G401.6 (cell line): ENCODE measurements around the gene ABTB2.

Experiments used
- FAIRE-seq: peaks from 2 replicates; lab custom pipeline; 2012; peaks lifted over from hg19 to GRCh38; lab: Jason Lieb, UNC

The ABTB2 gene

DNA sequence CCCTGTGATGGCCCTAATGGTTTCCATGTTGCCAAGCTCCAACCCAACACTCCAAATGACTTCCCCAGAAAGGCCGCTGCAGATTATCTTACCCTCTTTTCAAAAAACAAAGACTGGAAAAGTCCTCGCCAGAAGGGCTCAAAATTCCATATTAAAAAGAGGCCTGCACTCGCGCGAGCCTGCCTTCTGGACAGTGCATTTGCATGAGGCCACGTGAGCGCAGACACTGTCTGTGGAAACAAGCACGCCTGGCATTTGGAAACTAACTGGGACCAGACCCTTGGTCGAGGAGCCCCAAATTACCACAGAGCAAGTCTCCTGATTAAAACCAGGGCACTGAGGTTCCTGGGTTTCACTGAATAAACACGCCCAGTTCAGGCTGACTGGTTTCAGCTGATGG is 42.9 kb downstream of the ABTB2 start:
- no peak for FAIRE-seq

DNA sequence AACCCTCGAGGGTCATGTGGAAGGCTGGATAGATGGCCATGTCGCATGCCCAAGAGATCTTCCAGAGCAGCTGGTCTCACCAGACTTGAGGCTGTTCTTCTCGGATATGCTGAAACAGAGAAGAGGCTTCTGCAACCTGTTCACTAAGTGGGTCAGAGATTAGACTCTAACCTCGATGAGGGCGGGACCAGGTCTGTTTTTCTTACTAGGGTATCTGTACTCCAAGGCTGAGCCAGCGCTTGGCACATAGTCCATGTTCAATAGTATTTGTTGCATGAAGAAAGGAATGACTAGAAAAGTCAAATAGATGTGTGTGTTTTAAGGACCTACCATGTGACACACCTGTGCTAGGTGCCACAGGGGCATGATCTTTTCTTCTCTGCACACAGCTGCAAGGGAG is 43.6 kb downstream of the ABTB2 start:
- no peak for FAIRE-seq

DNA sequence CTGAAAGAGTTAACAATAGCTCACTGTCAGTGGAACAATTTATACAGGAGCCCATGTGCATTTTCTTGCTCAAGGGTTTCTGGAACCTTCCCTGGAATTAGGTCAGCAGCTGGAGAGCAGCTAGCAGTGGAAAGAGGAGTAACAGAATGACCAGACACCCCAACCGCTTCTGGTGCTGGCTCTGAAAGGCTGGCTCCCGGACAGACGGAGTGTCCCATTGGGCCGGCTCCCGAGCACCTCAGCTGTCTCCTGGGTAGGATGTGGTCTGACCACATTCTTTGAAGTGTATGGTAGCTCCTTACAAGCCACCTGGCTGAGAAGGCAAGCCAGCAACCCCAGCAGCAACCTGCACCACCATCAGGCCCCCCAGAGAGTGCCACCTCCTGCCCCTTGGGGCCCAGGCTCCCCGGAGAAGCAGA is 44.7 kb downstream of the ABTB2 start:
- FAIRE-seq = no peak

DNA sequence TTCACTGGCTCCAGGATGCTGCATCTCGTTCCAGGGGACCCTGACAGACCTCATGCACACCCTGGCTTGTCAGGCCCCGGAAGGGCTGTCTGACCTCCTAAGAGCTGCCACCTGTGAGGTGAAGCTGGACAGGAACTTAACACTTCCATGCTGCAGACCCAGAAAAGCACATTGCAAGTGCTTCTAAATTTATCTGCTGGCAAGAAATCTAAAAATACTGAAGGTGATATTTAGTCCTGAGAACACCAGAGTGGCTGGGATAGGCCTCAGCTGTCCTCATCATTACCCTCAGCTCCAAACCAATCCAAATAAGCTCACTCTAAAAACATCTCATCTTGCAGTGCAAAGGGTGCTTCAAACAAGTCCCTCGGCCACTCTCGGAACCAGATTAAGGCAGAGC is 46.7 kb downstream of the ABTB2 start:
- no peak for FAIRE-seq

DNA sequence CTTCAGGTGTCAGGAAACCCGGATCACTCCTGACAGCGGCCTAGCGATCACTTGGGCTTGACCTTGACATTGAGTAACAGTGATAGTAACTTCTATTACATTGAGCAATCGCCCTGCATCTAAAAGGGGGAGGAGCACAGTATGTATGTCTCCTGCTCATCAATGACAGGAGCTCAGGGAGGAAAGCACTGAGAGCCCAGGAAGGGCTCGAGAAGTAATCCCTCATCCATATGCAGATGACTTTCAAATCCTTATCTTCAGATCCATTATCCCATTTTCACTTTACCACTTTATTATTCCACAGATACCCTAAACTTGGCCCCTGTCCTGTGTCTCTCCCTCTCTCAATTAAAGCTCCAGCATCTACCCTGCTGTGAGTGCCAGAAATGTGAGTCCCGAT is 47.8 kb downstream of the ABTB2 start:
- FAIRE-seq = no peak

DNA sequence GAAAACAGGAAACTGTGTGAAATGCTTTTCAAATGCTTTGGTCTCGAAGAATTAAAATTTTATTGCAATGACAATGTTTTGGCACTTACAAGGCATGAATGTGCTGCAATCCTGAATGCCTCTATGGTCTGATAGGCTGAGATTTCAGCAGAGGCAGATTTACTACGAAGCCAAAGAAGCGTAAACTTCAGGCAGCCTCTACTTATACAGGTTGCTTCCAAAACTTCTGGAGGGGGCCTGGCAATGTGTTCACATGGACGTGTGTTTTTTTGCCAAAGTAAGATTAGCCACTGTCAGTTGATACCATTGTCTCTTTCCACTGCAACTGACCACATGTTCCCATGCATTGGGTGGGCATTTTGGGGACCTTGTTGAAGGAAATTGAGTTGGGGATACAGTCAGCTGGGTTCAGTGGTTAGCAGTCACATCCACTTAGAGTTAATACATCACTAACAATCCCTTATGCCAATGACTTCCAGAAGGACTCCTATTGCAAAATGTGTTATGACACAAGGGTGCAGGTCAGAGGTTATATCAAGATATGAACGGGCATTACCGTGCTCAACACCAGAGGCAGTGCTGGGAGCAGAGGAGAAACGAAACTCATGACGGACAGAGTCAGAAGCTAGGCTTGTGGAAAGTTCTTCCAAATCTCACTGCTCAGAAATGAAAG is 48.8 kb downstream of the ABTB2 start:
- no peak for FAIRE-seq

DNA sequence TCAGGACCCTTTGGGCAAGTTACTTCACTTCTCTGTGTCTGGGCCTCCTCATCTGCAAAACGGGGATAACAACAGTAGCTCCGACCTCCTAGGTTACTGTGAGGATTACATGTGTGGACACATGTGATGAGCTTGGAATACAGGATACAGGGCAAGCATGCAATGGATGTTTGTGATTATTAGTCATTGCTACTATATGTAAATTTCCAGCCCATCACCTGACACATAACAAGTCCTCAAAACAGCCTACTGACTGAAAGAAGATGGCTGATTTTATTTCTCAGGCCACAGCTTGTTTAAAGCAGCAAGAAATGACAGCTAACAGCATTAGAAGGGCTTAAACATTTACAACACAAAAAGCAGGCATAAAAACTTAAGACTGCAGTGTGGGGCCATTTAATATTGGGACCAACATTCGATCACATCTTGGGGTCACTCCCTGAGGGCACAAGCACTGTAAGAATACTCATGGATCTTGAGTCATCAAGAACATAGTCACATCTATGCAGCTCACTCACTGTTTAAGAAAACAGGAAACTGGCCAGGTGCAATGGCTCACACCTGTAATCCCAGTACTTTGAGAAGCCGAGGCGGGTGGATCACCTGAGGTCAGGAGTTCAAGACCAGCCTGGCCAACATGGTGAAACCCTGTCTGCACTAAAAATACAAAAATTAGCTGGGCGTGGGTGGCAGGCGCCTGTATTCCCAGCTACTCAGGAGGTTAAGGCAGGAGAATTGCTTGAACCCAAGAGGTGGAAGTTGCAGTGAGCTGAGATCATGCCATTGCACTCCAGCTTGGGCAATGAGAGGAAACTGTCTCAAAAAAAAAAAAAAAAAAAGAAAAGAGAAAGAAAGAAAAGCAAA is 49.5 kb downstream of the ABTB2 start:
- no peak for FAIRE-seq

DNA sequence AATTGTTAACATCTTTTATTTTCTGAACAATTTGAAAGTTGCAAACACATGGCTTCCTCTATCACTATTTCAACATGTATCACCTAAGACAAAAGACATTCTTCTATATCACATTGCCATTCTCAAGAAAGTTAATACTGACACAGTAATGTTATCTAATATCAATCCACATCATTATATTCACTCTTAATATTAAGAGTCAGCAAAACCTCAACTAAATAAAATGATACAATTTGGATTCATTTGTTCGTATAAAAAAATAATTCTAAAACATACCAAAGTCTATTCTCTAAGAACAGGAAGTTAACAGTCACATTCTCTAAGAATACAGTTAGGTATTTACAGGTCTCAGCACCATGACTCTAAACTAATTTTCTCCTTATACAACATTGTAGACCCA is 52.0 kb downstream of the ABTB2 start:
- no peak for FAIRE-seq

DNA sequence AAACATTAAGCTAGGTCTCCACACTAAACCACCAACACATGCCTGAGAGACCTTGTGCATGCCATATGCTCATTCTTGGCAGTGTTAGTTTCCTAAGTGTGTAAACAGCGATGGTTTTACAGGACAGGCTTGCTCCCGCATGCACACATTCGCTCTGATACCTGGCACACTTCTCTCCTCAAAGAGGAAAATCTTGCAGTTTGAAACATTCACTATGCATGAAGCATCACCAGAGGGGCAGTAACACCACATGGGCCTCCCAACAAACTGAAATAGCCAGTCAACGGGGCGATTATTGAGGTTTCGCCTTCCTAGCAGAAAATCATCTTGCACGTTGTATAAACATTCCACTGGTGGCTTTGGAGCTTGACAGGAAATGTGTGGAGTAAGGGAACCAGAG is 52.6 kb downstream of the ABTB2 start:
- FAIRE-seq = no peak

DNA sequence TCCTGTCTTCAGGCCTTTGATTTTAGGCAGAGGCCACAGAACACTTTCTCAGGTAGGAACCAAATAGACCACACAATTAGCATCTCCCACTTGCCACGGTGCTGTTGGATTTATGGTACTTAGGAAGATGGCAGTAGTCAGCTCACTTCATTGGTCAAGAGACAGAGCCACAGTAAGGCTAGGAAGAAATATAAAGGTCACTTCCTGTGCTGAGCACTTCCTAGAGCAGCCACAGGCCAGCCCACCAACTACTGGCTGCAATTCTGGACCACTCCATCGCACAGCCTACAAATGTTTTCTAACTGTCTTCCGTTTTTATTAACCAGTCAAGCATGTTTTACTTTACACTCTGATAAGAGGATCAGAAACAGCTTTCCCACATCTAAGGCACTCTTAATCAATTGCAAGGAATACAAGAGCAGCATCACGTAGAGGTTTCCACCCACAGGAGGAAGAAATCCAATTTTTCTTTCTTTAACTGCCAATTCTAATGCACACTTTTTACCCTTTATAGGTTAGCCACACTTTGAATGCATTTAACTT is 54.7 kb downstream of the ABTB2 start:
- no peak for FAIRE-seq

DNA sequence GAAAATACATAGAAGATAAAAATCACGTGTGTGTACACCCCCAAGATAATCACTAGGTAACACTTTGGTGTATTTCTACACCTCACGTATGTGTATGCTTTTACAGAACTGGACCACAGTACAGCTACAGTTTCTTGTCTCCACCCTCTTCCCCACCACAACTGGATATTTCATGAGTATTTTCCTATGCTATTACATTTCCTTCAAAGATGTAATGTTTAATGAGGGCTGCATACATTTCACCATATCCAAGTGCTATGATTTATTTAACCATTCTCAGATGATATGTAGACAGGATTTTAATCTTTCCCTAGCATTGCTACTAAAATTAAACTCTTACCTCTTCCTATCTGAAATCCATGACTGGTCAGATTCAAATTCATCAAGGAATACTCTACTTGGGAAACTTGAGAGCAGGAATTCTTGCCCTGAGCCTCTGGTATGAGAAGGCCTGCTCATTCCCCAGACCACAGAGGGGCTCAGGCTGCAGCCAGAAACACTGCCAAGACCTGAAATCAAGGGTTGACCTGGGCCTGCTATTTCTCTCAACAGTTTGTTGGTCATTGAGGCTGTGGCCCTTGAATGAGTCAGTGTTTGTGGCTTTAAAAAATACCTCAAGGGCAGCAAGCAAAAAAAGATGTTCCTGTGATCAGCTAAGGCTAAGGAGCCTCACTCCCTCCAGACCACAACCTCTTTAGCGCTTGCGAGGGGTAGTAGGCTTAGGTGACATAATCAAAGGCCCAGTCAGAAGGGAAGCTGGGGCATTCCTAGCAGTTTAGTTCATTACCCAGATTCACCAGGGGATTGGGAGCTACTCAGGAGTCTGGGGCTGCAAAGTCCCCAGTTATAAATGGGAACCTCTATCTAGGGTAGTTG is 55.5 kb downstream of the ABTB2 start:
- FAIRE-seq = no peak

DNA sequence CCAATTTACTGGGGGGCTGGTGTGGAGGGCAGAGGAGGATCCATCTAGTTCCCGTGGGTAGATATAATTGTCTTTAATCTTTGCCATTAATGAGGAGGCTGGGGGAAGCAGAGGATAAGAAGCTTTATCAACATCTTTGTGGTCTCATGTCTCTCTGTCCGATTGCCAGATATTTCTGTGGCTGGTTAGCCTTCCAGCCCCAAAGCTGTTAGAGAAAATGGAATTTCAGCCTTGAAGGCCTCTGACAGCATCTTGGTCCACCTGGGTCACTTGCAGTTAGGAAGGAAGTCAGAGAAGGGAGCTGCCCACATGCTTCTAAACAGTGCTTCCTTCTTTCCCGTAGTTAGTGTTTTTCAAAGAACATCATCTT is 56.9 kb downstream of the ABTB2 start:
- FAIRE-seq = no peak

DNA sequence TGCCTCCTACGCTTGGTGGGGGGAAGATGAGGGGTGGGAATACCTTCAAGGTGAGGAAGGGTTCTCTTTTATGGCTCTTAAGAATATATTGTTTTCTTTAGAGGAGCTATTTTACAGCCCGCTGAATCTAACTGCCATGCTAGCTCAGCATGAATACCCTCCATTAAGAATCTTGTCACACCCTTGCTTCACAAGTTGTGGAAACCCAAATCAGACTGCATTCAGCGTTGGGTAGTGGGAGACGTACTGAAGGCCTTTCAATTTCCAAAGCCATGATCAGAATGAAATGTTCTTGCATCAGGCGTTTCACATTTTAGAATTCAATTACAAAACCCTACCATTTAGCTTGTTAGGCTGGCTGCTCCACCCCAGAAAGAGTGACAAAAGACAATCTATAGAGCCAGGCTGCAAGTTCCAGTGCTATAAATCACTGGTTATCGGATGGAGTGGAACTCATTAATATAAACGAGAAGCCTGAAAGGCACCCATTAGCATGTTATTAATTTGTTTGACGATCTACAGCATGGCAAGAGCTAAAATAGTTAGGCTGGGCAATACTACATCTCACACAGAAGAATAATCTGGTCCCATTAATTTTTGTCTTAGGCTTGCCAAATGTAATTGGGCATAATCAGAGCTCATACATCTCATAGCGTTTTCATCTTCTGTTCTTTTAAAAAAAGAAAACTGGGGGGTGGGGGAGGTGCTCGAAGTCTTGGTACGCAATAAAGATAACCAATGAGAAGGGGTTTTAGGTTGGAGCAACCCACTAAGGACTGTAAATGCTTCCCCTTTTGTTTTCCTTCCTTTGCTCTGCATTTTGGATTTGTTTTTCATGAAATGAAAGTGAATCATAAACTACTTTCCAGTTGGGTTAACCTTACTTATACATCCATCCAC is 57.5 kb downstream of the ABTB2 start:
- FAIRE-seq = no peak

DNA sequence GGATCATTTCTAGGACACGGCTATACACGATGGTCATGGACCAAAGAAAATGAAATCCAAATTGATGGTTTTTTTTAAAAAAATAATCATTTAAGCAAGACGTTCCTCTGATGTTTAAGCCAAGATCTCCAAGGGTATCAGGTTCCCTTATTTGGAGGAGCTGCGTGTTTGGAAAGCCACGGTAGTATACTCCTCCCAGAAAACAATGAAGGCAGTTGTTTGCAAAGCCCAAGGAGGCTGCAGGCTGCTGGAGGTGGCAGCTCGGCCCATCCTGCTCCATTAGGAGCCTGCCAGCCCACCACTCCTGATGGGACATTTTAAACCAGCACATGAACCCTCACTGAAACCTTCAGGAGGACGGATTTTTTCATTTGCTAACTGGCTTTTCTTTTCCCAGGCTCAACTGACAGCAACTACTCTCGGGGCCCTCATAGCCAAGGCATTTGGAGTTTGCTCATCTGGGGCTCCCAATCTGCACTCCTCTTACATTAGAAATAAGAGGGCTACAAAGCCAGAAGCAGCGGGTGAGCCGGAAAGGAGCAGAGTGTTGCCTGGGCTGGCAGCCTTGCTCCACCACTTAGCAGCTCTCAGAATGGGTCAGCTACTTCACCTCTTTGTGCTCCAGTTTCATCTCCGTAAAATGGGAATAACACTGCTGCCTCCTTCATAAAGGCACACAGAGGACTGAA is 58.4 kb downstream of the ABTB2 start:
- FAIRE-seq = no peak

DNA sequence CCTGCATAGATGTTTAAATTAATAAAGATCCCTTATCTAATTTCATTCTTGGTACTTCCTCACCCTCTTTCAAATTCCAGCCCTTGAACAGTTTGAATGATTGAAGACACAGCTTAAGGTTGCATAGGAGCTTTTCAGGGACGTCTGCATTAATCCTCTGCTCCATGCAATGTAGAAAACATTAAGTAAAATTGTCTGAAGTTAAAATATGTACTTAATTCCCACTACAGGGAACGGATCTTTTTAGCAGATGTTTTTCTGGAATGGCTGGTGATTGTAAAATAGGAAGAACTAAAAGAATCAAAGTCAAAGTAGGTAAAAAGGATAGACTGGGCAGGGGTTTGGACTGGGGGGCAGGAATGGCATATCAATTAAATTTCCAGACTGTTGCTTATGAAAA is 58.9 kb downstream of the ABTB2 start:
- FAIRE-seq = no peak

DNA sequence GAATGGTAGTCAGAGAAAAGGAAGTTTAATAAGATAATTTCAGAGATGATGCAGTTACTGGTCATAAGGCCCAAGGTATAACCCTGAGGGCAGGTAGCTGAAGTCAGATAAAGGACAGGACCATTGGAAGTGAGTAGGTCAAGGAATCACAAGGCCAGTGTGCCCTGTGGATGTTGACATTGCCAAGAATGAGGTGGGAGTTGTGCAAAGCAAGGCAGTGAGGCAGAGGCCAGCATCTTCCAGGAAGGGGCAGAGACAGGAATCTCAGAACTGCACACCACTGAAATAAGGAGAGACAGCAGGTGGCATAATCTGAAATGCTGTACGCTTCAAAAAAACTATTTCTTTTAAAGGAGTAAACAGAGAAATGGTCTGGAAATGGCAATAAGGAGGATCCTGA is 61.4 kb downstream of the ABTB2 start:
- no peak for FAIRE-seq

DNA sequence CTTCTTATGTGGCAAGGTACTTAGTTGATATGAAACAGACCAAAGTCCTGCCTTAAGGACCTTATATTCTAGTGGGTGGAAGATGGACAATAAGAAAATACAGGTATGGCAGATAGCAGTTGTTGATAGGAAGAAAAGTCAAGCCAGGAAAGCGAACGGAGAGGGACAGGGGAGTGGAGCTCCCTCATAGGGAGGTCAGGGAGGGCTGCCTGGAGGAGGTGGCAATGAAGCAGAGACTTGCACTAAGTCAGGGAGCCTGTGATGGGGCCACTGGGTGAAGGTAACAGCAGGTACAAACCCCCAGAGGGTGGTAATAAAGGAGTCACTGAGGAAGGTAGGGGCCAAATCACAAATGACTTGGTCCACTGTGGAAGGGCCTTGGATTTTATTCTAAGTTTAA is 65.3 kb downstream of the ABTB2 start:
- FAIRE-seq = no peak

DNA sequence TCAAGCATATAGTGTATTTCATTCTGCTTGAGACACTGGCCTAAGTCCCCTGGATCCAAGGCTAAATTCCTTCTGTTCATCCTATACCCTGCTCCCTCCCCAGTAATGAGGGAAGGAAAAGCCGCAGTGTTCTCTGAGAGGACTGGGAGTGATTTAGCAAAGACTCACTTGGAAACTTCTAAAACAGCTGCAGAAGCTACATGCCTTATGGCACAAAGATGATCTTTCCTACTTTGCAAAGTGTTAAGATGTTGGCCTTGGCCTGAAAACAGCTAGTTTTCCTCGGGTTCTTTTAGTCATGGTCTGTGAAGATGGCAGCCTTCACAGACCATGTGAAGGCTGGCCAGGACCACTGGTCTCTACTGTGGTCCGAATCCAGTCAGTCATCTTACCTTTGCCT is 65.7 kb downstream of the ABTB2 start:
- no peak for FAIRE-seq

DNA sequence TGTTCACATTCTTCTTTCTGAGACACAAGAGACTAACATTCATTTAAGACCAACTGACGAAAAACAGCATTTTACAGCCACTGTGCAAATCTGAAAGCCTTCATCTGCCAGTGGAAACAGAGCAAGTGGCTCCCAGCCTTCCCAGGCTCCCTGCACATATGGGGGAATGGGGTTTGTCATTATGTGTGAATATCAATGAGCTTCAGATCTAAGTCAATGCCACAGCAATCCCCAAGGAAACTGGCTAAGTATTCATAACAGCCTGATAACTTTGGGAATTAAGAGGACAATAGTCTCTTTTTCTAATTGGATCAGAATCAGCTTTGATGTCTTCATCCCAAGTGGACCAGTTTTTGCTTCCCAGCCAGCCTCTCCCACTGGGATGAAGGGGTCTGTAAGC is 66.9 kb downstream of the ABTB2 start:
- no peak for FAIRE-seq

DNA sequence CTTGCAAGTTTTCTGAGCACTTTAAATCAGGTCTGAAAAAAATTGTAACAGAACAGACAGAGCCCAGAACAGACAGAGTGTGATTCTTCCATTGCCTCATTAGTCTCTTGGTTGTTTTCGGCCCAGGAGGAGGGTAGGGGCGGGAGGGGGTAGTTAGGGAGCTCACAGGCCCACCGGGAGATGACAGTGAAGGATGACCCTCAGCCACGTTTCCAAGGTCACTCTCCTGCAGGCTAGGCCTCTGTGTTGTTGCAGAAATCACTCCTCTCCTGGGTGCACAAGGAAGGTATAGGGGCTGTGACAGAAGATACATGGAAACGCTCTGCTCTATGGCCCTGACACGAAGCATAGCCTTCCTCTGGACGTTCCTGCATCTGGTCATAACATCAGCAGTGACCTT is 69.3 kb downstream of the ABTB2 start:
- FAIRE-seq = no peak

DNA sequence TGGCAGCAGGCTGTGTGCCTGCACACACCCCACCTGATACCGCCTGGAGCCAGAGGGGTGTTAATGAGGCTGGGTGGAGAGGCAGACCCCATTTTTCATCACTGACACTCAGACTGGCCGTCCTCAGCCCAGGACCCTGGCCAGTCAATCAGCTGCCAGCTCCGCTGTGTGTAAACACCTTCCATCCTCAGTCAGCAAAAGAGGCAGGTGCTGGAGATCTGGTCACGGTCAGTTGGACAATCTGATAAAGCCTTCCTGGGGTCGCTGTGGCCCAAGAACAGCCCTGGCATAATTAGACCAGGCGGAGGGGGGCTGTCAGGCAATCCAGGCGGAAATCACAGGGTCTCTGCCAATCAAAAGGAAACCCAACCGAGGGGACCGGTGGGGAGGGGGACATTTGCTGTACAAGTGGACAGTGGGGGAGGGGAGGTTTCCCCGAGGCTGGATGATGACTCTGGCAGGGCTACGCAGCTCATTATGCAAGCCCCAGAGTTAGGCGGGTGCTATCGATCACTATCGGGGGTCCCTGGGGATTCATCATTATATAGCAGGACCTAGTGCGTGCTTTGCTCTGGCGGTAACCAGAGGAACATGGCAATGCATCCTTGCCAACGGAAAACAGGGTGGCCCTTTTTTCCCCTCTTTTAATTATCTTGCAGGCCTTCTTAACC is 72.9 kb downstream of the ABTB2 start:
- no peak for FAIRE-seq
